Ramos (cell line): ENCODE results near the gene KIF18A.
"Not testable (repeated sequence)": the region's sequence is repeated elsewhere in the genome, so short reads cannot be mapped to it uniquely, and the experiment has no call there.

Experiments used
- in situ Hi-C: fragments of 300-500 bp; cut with MboI; formaldehyde crosslinking; loops from one replicate; pipeline ENCODE4 v1.14.3; 2022; ENCODE audit warnings: low sequenced_read_pairs; ENCODE audit not compliant: unreplicated experiment

KIF18A gene

GRCh38 chr11:28107750-28108618 lies at the start of gene KIF18A, which contains the start of gene METTL15:
TSS of gene KIF18A (minus strand) at chr11:28108156. CDS start at chr11:28097947, 10,209 bp downstream.
TSS of gene METTL15 (plus strand) at chr11:28108388. CDS start at chr11:28113335, 4,947 bp downstream.
- in situ Hi-C loops: no loop called here

GRCh38 chr11:28153586-28153985 lies 45.6 kb upstream of the KIF18A start:
- in situ Hi-C loops: no loop called here

- in situ Hi-C loops: no loop called here
These were observed 44.8 kb upstream of the KIF18A start for GRCh38 chr11:28152743-28153142.

GRCh38 chr11:28146123-28146751 lies 38.3 kb upstream of the KIF18A start:
- in situ Hi-C loops: no loop called here

GRCh38 chr11:28144808-28145207 lies 36.9 kb upstream of the KIF18A start:
- in situ Hi-C loops: no loop called here

- in situ Hi-C loops: no loop called here
These were observed 34.8 kb upstream of the KIF18A start for GRCh38 chr11:28142724-28143123.

- in situ Hi-C loops: no loop called here
These were observed 32.9 kb upstream of the KIF18A start for GRCh38 chr11:28140689-28141455.

GRCh38 chr11:28139841-28140415 lies 32.0 kb upstream of the KIF18A start:
- in situ Hi-C loops: no loop called here

- in situ Hi-C loops: no loop called here
These were observed 29.9 kb upstream of the KIF18A start for GRCh38 chr11:28137832-28138231.

- in situ Hi-C loops: no loop called here
These were observed 29.4 kb upstream of the KIF18A start for GRCh38 chr11:28137366-28137765.

GRCh38 chr11:28136157-28136556 lies 28.2 kb upstream of the KIF18A start:
- in situ Hi-C loops: not testable (repeated sequence)

GRCh38 chr11:28133146-28133545 lies 25.2 kb upstream of the KIF18A start:
- in situ Hi-C loops: no loop called here

GRCh38 chr11:28132548-28132947 lies 24.6 kb upstream of the KIF18A start:
- in situ Hi-C loops: no loop called here

GRCh38 chr11:28123151-28123581 lies 15.2 kb upstream of the KIF18A start:
- in situ Hi-C loops: no loop called here

- in situ Hi-C loops: no loop called here
These were observed 9.8 kb upstream of the KIF18A start for GRCh38 chr11:28117712-28118111.

GRCh38 chr11:28114731-28115130 lies 6.8 kb upstream of the KIF18A start:
- in situ Hi-C loops: no loop called here

- in situ Hi-C loops: no loop called here
These were observed 6.2 kb upstream of the KIF18A start for GRCh38 chr11:28114116-28114515.

- in situ Hi-C loops: no loop called here
These were observed 2.9 kb upstream of the KIF18A start for GRCh38 chr11:28110821-28111200.

- in situ Hi-C loops: no loop called here
These were observed 2.3 kb upstream of the KIF18A start for GRCh38 chr11:28110108-28110820.

- in situ Hi-C loops: no loop called here
These were observed 1.0 kb upstream of the KIF18A start for GRCh38 chr11:28108958-28109357.
